SIG-M5 treated with dmso at 0.1 percent for 504 hours (cell line): ENCODE measurements around the gene PPP1R13B.
"Not testable (repeated sequence)": the region's sequence is repeated elsewhere in the genome, so short reads cannot be mapped to it uniquely, and the experiment has no call there.

Experiments
- DNase-seq: peaks from one replicate; lab custom pipeline; 2025; ENCODE audit not compliant: unreplicated experiment; lab: John Stamatoyannopoulos, UW

PPP1R13B gene

DNA sequence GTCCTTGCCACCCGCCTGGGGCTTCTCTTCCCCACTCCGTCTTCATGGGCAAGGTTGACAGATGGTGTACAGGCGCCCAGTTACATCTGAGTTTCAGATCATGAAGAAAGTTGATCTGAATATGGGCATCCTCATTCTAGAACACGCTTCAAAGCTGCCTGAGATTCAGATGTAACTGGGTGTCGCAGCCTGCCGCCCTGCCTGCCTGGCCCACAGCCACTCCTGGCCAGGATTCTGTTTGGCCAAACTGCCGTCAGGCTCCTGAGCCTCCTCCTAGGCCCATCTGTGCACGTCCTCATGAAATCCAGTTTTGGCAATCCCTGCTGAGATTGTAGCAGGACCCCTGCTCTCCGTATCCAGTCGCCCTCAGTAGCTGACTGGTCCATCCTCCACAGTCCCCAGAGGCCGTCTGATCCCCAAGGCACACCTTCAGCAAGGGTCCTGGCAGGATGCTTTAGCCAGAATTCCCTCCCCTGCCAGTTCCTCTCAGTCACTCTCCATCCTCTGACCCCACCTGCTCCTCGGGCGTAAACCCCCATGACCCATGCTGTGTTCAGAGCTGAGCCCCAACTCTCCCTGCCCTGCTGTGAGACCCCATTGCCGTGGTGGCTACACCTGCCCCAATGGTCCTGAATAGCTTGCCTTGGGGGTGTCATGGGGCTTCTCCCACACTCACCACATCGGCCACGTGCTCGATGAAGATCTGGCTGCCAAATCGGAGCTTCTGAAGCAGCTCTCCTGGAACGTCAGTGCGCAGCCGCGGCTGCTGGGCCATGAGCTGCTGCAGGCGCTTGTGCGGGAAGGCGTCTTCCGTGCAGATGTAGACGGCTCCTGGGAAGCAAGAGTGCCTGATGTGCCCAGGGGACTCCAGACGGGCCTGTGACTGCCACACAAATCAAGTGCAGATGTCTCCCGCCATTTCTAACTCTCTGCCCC lies 144.6 kb downstream of the PPP1R13B start:
- no peak for DNase-seq

DNA sequence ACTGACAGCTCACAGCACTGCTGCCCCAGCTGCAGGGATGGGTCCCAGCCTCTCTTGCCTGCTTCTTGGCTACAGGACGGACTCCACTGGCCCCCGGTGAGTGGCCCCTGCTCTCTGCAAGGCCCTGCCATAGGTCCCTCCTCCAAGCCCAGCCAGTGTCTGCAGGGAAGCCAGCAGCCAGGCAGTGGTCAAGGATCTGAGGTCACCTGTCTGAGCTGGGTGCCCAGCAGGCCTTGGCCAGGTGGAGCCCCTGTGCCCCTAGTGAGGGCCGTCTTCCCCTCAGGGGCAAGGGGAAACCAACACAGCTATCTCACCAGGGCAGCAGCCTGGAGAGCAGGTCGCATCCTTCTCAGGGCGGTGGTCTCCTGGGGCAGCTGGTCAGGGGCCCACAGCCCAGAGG lies 145.3 kb downstream of the PPP1R13B start:
- no peak for DNase-seq

DNA sequence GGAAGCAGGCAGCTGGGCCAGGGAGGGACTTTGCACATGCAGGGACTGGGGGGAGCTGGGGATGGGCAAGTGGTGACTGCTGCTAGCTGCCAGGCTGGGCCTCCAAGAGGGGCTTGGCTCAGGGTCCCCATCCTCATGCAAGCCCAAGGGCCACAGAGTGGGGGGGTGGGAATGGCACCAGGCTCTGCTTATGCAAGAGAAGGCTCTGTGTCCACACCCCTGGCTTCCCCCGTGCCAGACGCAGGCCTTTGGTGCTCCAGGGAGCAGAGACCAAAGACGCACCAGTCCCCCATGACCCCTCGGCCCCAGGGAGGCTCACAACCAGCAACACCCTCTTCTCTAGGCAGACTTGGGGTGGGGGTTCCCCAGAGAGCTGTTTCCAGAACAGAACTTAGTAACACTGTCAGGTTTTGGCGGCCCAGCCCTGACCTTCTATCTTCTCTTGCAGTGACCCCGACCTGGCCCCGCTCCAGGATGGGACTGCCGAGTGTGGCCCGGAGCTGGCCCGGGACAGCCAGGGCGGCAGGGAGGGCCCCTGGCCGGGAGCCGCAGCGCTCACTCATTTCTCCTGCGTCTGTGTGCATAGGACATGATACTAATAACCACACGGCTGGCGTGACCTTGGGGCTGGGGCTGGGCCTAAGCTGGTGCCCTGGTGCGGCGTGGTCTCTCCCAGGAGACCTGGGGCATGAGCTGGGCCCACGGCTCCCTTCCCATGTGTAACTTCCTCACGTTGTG lies 146.5 kb downstream of the PPP1R13B start:
- DNase-seq, result no peak

DNA sequence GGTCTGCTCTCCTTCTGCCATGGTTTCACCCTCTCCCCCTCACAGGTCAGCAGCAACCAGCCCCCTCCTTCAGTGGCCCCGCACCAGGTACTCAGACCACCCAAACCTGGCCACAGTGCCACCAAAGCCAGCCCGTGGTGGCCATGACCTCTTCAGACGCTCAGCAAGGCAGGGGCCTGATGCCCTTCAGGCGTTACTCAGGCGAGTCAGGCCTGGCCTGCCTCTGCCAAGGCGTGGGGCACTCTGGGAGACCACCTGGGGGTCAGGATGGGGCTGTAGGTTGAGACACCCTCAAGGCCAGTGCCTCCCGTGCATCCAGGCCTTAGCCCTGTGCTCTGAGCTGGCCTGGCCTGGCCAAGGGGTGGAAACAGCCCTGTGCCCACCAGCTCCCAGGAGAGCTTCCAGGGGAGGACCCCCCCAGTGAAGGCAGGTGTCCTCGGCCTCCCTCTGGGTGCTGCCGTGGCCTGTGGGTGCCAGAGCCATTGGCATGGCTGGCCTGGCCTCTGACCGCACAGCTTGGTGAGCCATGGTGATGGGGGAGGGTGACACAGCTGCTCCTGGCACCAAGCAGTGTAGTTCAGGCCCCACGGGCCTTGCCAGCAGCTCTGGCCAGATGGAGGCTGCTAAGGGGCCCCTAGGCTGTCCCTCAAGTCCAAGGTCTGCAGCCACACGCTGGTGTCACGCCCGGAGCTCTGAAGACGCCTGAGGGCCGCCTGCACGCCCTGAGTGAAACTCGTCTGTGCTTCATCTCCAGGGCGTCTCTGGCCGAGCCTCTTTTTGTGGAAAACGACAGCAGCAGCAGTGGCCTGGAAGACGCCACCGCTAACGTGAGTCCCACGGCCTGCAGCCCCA lies 147.2 kb downstream of the PPP1R13B start:
- no peak for DNase-seq

DNA sequence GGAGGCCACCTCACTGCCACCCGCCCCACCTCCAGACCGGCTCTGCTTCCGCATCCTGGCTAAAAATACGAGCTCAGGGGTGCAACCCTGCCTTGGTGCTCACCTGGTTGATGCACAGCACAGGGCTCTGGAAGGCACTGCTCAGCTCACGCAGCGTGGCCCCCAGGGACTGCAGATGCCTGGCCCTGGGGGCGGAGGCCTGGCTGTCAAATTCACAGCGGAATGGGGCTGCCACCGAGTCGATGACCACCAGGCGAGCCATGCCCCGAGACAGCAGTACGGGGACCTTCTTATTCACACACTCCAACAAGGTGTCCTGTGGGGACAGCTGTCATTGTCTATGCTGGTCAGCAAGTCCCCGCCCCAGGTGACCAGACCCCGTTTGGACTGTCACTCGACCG lies 148.1 kb downstream of the PPP1R13B start:
- DNase-seq, result no peak

DNA sequence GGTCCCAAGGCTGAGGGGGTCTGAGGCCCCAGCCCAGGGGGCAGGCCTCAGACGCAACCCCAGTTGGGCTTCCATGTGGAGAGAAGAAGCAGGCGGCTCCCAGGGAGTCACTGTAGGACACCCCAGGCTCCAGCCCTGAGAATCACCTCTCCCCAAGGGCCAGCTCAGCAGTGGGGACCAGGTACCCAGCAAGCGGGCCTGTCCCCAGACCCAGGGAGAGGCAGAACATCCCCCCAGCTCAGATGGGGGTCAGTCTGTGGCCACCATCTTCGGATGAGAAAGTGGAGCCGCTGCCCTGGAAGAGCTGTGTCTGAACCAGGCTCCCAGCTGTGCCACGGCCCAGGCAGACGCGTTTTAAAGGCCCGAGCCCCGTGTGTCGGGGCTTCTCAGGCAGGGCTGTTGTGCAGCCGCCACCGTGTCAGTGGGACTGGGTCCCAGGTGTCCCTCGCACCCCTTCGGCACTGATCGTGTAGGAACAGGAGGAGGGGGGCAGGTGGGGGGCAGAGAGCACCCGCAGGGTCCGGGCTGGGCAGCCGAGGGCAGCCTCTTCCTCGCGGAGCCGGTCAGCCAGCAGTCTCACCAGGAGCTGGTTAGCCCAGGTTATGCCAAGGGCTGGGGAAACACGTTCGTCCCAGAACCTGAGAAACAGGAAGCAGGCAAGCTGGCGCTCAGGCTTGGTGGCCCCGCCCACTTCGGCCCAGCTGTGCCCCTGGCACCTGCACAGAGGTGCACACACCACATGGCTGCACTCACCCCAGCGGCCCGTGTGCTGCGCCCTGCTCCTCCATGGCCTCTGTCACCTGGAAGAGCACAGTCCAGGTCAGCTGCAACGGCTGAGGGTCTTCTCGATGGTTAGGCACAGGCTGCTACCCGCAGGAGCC lies 148.8 kb downstream of the PPP1R13B start:
- peak; percentile 21 for DNase-seq

DNA sequence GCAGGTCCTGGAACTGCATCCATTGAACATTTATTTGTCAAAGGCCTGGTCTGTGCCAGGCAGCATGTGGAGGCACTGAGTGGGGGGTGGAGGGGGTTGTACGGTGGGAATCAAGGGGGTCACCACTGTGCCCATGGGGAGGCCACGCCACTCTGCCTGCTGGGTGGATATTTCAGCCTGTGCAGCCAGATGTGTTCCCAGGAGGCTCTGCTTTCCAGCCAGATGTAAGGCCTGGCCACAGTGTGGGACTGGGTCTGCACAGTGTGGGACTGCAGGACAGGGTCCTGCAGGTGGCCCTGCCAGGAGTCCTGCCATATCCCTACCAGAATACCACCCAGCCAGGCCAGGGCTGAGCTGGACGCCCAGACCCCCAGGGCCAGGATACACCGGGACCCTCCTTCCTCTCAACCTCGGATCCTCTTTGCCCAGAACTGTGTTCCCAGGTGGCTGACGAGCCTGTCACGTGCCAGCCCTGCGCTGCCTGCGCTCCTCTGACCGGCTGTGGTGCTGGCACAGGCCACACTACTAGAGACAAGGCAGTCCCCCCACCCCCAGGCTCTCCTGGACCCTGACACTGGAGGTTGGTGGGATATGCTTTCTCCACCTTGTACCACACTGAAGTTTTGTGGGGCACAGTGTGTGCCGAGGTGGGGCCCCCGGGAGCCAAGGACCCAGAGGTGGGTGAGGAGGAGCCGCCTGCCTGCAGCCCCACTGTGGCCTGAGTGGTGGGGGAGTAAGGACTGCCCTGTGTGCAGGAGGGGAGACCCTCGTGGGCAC lies 149.6 kb downstream of the PPP1R13B start:
- no peak for DNase-seq

DNA sequence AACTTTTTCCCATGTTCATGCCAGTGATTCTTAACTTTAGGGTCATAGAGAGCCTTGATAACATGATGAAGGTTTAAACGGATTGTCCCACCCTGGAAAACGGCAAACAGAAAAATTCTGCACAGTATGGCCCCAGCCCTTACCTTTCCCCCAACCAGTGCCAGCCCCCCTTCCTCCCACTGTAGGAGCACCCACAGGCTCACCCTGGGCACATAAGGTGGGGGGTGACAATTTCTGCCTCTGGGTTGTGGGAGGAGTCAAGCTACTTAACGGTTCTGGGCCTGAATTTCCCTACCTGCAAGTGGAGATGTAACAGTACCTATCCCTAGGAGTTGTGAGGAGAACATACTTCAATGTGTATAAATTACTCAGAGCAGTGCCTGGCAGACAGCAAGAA lies 150.2 kb downstream of the PPP1R13B start:
- no peak for DNase-seq

DNA sequence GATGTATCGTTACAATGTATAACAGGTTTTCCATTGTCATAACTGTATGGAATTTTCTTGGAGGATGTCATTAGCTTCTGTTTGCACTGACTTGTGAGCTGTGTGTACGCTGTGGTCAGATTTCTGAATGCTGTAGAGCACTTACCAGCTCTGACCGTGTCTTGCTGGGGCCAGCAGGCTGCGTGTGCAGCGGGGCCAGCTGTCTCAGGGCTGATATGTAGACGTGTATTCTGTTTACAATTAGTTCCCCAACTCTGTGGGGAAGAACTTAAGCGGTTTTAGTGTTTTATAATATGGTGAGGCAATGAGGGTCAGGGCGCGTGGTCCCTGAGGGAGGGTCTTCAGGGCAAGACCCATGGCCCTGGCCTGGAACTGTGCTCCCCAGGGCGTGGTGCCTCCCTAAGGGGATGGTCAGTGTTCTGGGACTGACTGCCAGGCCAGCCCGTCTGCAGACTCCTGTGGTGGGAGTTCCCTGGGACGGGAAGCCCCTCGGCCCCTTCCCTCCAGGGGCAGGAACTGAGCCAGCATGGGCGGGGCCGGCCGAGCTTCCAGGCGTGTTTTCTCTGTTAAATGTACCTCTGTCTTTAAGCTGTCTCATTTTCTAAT lies 150.8 kb downstream of the PPP1R13B start:
- DNase-seq, result no peak

DNA sequence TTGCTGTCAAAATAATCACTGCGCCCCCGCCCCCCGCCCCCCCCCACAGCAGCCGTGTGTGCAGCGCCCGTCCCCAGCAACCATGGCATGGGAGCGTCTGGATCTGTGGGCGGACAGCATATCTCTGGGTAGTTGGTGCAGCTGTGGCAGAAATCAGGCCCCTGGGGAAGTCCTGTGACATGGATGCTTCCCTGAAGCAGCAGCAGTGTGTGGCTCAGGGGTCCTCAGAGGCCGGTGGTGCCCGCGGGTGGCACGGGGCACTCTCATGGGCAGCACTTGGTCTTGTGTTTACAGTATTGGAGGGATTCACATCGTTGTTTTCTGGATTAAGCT lies 151.3 kb downstream of the PPP1R13B start:
- no peak for DNase-seq

DNA sequence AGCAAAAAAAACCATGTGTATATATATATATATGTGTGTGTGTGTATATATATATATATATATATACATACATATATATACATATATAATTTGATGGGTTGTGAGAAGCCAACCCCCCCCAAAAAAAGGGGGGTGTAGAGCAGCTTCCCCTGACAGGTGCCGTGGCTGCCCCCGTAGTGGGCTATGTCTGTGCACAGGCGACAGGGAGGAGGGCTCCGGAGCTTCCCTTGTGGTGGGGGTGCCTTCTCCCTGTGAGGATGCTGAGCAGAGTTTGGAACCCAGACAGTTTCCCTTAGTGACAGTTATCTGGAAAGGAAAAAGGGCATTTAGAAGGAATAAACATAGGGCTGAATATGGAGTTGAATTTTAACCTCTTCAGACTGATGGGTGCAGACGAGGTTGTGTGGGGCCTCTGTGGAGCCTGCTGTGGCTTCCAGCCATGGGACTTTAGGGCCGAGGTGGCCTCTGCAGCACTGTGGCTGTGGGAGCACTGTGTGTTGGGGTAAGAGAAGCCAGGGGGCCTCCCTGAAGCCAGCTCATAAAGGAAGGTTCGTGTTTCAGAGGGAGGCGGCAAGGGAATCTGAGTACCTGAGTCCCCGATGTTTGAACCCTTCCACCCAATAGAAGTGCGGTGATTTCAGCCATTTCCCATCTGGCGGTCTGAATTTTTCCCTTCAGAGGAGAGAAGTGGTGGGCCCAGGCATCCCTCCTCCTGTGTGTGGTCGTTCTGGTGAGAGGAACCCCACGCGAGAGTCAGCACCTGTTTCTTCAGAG lies 151.9 kb downstream of the PPP1R13B start:
- no peak for DNase-seq

DNA sequence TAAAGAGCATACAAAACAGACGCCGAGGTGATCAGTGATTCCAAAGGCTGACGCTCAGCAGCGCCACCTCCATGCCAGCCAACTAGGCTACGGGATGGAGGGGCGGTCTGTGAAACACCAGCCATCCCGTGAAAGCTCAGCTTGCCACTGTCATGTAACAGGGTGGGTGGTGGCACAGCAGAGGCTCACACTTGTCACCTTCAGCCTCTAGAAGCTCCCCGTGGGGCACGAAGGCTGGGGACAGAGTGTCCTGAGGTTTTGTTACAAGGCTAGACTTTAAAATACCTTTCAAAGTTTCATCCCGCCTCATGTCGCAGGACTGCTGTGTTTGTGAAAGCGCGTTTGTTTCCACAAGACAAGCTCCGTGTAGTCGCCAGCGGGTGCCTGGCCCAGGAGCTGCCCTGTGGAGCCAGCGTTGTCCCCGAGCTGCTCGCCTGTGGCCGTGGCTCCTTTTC lies 152.8 kb downstream of the PPP1R13B start:
- DNase-seq, result no peak

DNA sequence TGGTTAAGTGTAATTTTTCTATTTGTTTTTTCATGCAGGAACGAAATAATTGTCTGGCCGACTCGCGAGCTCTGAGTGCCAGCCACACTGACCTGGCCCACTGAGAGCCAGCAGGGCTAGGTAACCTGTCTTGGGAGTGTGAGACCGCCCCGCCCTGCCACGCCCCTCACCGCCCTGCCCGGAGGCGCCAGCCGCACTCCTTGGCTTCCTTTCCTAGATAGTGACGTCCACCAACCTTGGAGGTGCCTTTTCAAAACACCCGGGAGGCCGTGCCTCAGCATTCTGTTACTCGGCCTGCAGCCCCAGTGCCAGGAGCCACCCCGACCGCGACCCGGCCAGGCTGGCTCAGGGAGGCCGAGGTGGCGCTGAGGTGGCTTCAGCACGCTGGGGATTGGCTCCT lies 153.9 kb downstream of the PPP1R13B start:
- DNase-seq, result no peak

DNA sequence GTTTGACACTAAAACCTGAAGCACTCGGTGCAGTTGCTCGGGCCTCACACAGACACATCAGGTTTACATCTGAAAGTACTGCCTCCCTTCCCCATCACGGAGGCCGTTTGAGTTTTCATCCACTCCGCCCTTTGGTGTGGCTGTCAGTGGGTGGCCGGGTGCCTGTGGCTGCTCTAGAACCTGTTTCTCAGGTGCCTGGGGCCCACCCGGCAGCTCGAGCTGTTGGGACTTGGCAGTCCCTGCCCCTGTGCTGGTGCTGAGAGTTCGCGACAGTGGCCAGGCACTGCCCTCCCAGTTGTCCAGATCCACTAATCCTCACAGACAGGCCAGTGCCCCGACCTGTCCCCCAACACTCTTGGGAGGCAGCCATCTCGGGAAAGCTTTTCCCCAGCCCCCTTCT lies 154.5 kb downstream of the PPP1R13B start:
- DNase-seq, result no peak

DNA sequence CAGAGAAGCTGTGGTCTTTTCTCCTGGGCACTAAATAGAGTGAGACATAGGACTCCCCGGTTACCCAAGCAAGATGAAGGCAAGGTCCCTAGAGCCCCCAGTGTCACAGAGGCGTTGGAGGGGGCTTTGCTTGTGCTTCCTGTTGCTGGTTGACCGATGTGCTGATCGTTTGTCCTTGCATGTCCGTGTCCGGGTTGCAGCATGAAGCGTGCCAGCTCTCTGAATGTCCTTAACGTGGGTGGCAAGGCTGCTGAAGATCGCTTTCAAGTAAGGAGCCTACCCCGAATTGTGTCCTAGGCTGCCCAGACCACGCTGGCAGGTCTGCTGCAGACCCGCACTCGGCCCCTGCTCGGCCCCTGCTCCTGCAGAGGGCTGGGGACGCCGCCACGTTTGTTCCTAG lies 155.2 kb downstream of the PPP1R13B start:
- DNase-seq, result no peak

DNA sequence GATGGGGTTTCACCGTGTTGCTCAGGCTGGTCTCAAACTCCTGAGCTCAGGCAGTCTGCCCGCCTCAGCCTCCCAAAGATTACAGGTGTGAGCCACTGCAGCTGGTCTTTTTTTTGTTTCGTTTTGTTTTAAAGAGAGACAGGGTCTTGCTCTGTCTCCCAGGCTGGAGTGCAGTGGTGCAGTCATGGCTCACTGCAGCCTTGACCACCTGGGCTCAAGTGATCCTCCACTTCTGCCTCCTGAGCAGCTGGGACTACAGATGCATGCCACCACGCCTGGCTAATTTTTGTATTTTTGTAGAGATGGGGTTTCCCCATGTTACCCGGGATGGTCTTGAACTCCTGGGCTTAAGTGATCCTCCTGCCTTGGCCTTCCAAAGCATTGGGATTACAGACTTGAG lies 155.7 kb downstream of the PPP1R13B start:
- DNase-seq, result not testable (repeated sequence)

DNA sequence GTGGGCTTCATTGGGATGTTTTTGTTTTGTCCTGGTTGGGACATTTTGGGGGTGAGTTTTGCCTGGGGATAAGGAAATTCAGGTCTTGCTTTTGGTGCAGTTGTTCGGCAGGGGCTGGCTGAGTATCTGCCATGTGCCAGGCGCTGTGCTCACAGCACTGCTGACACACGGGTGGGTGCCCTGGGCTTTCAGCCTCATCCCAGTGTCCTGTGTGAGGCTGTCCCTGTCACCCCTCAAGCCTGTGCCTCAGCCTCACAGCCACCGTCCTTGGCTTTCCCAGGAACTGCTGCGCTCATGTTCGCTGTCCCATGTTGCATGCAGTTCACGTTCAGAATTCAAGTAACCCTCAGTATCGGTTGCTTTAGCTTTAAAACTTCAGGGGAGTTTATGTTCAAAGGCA lies 157.0 kb downstream of the PPP1R13B start:
- no peak for DNase-seq
